ENCODE measurements around the gene HAS3. TPM values are rescaled to one million over a fixed set of nuclear protein-coding genes. Genes with fewer than 3 reads are reported as not detected.
A peak's percentile ranks its signal among the peaks of the same experiment; 100 is the strongest.
"Not testable (repeated sequence)": the region's sequence is repeated elsewhere in the genome, so short reads cannot be mapped to it uniquely, and the experiment has no call there.

HAS3 gene, protein sequence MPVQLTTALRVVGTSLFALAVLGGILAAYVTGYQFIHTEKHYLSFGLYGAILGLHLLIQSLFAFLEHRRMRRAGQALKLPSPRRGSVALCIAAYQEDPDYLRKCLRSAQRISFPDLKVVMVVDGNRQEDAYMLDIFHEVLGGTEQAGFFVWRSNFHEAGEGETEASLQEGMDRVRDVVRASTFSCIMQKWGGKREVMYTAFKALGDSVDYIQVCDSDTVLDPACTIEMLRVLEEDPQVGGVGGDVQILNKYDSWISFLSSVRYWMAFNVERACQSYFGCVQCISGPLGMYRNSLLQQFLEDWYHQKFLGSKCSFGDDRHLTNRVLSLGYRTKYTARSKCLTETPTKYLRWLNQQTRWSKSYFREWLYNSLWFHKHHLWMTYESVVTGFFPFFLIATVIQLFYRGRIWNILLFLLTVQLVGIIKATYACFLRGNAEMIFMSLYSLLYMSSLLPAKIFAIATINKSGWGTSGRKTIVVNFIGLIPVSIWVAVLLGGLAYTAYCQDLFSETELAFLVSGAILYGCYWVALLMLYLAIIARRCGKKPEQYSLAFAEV
- total RNA-seq = 2.7 TPM

DNA sequence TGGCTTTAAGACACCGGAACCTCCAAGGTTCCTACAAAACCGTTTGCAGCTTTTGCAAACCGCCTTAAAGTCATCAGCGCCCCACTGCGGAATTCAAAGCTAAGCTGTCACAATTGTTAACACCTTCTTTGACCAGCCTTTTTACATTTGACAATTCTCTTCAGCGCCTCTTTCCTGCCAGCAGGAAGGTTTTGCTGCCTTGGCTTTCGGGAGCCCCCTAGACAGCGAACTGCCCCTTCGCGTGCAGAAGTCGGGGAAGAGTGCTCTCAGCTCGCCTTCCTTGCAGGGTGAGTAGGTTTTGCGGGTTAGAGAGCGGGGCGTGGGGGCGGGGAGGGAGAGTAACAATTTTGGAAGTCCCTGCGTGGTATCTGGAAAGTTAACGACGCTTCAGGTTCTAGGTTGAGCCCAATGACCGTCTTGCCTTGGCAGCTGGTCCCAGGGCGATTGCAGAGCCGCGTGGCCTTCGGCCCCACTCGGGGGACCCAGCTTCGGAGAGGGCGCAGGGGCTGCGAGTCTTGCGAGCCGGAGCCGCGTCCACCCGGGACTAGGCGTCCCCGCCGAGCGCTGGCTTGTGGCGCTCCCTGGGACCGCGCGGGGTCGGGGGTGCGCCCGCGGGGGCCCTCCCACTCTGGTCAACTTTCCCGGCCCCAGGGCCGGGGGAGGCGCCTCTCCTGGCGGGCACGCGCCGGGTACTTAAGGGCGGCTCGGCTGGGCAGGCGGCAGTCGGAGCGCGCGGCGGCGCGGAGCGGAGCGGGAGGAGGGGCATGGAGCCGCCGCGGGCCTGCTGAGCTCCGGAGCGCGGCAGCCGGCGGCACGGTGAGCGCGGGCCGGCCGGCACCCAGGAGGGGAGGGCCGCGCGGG lies at the start of gene HAS3:
Gene HAS3, plus strand, starts transcription at position 153 of the 861 bp plus-strand sequence. CDS start 3,743 bp downstream, outside the sequence.
- no peak for DNase-seq (ENCODE audit: low spot score)

DNA sequence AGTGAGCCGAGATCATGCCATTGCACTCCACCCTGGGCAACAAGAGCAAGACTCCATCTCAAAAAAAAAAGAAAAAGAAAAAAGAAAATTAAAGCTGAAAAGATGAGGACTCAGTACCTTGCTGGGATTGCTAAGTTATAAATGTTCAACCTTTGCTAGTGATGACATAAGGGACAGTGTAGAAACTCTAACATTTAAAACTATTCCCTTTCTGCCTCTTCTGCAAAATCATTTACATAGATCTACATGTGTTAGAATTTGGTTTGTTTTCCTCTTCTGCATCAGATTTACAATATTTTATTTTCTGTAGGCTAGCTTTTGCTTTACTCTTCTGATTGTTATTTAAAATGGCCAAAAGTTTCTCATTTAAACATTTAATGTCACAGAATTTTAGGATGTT lies 49.5 kb upstream of the HAS3 start:
- no peak for DNase-seq (ENCODE audit: low spot score)
- intact Hi-C loops (cut with DNase I) = no loop called here
- ATAC-seq = no peak

More for the DNA sequence above, at the start of gene HAS3:
- intact Hi-C loops (cut with DNase I) = no loop called here
- ATAC-seq = peak; percentile 59

DNA sequence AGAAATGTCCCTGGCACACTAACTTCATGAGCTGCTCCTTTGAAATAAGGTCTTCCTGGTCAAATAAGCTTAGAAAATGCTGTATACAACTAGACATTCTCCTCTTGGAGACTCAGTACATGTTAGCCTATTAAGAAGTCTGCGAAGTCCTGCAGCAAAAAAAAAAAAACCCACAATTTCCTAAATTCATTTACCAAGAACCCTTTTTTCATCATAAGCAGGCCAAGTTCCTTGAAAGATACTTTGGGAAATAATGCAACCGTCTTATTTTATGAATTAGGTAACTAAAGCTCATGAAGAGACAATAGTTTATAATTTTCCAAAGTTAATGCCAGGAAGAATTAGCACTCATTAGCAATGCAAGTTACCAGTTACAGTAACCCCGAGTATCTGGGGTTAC lies 49.0 kb upstream of the HAS3 start:
- intact Hi-C loops (cut with DNase I) = no loop called here
- ATAC-seq = no peak
- no peak for DNase-seq (ENCODE audit: low spot score)

DNA sequence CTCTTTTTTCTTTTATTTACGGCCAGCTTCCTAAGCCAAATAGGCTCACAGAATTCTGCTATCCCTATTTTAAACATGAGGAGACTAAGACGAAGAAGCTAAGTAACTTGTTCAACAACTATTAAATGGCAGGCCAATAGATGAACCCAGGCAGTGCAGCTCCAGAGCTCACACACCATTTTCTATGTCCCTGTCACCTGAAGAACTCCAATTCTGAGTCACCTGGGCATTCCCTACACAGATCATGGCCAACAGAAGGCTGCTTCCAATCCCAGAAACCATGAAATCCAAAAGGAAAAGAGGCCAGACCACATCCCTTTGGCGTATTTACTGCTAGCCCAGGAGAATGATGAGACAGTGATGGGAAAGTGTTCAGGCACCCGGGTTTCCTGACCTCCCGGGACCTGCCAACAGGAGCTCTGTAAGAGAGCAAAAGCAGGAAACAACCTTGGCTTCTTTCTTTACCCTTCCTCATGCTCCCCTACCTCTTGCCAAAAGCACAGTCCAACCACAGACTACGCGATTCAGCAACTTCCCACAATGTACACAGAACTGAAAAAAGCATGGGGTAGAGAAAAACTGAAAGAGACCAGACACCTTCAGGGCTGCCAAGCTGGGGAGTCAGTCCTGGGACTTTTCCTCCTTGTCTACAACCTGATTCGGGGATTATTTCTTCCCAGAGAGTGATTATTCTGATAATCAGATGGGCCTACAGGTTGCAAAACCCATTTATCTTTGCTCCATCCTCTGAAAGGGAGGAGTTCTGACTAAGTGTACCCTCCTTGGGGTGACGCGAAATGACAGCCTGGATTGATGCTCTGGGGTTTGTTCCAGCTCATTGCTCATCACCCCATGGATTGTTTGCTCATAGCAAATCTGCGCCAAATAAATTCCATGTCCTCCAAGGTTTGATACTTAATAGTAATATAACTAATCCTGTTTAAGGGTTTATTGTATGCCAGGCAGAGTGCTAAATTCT lies 47.8 kb upstream of the HAS3 start:
- no peak for DNase-seq (ENCODE audit: low spot score)
- intact Hi-C loops (cut with DNase I) = no loop called here
- ATAC-seq = no peak

DNA sequence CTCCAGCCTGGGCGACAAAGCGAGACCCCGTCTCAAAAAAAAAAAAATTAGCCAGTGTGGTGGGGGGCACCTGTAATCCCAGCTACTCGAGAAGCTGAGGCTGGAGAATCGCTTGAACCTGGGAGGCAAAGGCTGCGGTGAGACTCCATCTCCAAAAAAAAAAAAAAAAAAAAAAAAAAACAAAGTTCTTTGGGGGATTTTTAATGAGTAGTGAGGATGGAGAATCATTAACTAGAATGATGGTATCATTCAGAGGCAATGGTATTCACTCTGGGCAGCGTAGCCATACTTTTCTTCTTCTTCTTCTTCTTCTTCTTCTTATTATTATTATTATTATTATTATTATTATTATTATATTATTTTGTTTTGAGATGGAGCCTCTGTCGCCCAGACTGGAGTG lies 42.0 kb upstream of the HAS3 start:
- not testable (repeated sequence) for ATAC-seq

DNA sequence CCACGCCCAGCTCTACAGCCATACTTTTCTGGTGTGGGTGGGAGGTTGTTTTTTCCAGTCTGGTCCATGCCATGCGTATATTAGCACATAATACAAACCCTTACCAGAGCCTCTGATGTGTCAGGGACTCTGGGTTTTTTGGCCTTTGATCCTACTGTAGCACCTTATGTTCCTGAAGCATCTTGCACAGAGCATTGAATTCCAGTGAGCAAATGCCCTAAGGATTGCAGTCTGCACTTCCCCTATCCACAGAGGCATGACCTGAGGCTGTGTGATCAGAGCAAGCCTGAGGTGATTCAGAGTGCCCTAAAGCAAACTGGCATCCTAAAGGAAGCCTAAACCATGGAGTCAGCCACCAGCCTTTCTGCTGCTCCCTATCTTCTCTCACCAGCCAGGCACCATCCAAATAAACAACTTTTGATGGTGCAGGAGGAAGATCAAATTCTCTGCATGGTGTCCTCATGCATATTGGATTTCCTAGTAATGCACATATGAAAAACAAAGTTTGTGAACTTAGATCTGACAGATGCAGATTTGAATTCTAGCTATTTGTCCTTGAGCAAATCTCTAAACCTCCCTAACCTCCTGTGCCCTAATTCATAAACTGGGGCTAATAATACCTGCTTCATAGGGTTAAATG lies 41.2 kb upstream of the HAS3 start:
- DNase-seq (ENCODE audit: low spot score) (no peak), ATAC-seq (no peak)
- intact Hi-C loops (cut with DNase I) = no loop called here

More for the DNA sequence above, 42.0 kb upstream of the HAS3 start:
- DNase-seq (ENCODE audit: low spot score); intact Hi-C loops (cut with DNase I): not testable (repeated sequence)

DNA sequence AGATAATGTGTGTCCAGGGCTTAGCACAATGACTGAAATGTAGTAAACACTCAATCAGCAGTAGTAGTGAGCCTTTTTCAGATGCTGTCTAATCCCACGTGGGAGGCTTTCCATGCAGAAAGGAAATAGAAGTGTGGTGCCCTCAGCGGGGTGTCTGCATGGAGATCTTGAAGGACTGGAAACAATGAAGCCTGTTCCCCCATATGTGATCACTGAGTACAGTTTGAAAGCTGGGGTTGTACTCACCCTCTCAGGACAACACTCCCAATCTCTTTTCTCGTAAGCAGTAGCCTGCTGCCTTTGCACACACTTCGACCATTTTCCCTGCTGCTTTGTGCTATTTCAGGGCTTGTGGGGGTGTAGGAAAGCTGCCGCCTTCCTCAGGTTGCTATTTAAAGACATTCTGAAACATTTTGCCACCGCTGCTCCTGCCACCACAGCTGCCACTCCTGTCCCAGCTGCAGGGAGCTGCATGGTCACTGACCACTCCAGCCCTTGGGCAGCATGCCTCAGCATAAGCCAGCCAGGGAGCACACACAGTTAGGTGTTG lies 40.6 kb upstream of the HAS3 start:
- ATAC-seq = no peak
- DNase-seq (ENCODE audit: low spot score) = no peak
- intact Hi-C loops (cut with DNase I) = no loop called here

DNA sequence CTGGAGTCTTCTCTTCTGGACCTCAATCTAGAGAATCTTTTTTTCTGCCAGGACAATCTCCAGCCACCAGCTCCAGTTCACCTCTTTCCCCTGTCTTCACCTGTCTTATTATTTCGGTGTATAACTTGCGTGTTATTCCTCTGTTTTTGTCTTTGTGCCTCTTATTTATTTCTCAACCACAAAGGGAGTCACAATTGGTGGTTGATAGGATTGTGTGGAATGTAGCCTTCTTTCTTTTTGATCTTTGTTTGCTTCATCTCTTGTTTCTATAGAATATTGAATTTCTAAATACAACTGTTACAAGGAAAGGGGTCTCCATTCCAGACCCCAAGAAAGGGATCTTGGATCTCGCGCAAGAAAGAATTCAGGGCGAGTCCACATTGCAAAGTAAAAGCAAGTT lies 35.9 kb upstream of the HAS3 start:
- ATAC-seq (no peak), DNase-seq (ENCODE audit: low spot score) (no peak)
- intact Hi-C loops (cut with DNase I) = no loop called here

DNA sequence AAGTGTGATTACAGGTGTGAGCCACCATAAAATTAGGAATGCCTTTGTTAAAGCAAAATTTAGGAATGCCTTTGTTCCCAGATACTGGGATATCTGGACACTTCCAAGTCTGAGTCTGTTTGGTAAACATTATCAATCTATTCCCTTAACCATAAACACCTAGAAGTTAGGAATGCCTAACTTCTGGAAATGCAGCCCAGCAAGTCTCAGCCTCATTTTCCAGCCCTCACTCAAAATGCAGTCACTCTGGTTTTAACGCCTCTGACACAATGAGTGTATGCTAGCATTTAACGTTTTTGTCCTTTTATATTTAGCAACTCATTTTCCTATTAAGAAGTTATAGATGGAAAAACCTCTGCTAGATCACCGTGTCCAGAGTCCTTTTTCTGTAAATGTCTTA lies 34.4 kb upstream of the HAS3 start:
- ATAC-seq (no peak), DNase-seq (ENCODE audit: low spot score) (no peak)
- intact Hi-C loops (cut with DNase I) = no loop called here

DNA sequence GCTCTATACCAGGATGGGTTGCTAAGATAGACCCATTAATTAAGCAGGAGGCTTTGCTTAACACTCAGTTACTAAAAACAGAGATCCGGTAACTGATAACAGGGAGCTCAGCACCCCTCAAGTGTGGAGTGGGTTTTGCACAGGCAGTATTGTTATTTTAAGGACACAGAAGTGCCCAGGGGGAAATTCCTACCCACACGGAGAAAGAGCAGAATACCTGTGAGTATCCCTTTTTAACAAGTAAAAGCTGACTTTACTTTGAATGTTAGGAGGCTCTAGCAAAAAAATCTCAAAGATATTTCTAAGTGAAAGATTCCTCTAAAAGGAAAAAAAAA lies 32.8 kb upstream of the HAS3 start:
- DNase-seq (ENCODE audit: low spot score) = no peak
- intact Hi-C loops (cut with DNase I) = no loop called here
- no peak for ATAC-seq

DNA sequence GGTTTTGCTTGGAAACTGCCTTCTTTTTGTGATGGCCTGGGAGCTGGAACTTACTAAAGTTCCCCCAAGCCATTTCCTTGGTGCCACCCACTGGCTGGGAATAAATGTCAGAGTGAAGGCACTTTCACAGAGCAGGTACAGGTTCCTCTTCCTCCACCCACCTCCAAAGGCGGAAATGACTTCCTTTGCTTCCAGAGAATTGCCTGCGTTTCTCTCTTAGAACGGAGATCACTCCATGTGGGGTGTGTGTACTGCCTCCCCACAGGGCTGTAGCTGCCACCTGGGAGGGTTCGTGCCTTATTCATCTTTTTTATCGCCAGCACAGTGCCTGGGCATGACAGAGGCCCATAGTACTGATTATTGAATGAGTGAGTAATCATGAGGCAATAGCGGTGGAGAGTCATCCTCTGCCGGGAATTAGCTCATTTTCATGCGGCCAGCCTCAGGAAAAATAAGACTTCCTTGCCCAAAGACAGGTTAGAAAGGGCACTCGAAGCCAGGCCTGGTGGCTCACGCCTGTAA lies 32.2 kb upstream of the HAS3 start:
- intact Hi-C loops (cut with DNase I) = no loop called here
- ATAC-seq (no peak), DNase-seq (ENCODE audit: low spot score) (no peak)

DNA sequence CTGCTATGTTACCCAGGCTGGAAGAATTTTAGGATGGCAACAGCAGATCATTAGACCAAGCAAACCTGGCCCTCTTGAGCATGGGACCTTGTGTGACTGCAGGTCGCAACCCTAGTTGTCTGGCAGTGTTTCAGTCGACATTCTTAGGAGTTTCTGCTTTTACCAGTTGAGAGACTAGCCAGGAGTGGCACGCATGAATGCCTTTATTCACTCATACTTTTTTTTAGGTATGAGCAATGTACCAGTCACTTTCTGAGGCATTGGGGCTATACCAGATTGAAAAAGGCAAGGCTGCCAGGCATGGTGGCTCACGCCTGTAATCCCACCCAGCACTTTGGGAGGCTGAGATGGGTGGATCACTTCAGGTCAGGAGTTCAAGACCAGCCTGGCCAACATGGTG lies 28.2 kb upstream of the HAS3 start:
- no peak for DNase-seq (ENCODE audit: low spot score)
- no peak for ATAC-seq
- intact Hi-C loops (cut with DNase I) = no loop called here

DNA sequence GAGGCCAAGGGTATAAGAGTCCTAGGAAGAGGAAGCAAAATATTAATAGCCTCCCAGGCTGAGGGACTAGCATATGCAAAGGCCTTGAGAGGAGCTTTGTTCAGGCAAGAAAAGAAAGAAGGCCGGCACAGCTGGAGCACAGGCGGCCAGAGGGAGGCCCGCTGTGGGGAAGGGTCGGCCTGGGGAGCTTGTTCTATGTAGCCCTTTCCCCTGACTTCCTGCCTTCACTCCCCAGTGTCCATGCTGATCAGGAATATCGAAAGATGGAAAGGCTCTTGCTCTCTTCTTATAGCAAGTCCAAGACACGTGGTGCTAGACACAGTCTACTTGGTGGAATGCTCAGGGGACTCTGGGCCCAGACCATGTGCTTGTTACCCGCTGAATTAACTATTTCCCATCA lies 27.4 kb upstream of the HAS3 start:
- intact Hi-C loops (cut with DNase I) = no loop called here
- DNase-seq (ENCODE audit: low spot score) = no peak
- no peak for ATAC-seq

DNA sequence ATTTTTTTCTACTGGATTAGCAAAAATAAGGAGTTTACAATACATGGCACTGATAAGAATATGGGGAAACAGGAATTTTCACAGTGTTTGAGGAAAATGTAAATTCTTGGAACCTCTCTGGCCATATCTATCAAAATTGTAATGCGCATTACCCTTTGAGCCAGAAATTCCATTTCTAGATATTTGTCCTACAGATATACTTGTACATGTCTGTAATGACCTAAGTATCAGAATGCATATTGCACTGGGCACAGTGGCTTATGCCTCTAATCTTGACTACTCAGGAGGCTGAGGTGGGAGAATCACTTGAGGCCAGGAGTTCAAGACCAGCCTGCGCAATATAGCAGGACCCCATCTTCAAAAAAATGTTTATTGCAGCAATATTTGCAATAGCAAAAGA lies 25.8 kb upstream of the HAS3 start:
- no peak for DNase-seq (ENCODE audit: low spot score)
- ATAC-seq = no peak
- intact Hi-C loops (cut with DNase I) = no loop called here

DNA sequence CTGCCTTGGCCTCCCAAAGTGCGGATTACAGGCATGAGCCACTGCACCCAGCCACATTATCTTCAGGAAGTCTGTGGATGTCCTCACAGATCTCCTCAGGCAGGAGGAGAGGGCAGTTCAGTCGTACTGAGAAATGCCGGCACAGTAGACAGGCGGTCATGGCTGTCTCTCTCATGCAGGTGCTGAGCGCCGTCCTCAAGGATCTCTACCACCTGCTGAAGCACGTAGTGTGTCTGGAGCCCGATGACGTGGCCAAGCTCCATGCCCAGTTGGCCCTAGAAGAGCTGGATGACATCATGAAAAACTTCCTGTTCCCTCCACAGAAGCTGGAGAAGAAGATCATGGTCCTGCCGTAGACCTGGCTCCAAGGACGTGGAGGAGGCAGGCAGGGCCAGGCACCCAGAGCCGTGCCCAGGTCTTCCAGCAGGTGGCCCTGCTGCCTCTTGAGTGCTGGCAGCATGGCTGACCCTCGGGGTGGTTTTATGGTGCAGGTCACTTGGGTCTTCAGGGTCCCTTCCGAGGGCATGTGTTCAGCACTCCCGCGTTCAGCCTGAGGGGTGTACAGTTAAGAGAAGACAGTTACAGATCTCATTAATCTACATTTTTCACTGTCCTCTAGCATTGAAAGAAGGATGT lies 22.0 kb upstream of the HAS3 start:
- intact Hi-C loops (cut with DNase I) = no loop called here
- ATAC-seq = no peak
- DNase-seq (ENCODE audit: low spot score) = no peak

DNA sequence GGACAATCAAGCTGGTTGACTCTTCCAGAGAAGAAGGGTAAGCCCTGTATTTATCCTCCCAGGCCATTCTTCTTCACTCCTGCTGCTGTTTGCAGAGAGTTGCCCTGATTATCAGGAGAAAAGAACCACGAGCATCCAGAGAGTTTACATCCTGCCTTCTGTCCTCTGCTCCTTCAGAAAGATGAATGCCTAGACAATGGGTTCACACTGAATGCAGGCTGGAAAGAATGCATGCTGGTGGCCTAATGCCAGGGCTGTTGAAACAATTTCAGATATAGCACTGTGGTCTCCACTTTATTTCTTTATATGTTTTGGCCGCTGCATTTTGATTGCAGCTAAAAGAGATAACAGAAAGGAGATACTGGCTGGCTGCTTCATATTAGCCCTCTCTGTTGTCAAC lies 21.2 kb upstream of the HAS3 start:
- DNase-seq (ENCODE audit: low spot score) (no peak), ATAC-seq (no peak)
- intact Hi-C loops (cut with DNase I) = no loop called here

DNA sequence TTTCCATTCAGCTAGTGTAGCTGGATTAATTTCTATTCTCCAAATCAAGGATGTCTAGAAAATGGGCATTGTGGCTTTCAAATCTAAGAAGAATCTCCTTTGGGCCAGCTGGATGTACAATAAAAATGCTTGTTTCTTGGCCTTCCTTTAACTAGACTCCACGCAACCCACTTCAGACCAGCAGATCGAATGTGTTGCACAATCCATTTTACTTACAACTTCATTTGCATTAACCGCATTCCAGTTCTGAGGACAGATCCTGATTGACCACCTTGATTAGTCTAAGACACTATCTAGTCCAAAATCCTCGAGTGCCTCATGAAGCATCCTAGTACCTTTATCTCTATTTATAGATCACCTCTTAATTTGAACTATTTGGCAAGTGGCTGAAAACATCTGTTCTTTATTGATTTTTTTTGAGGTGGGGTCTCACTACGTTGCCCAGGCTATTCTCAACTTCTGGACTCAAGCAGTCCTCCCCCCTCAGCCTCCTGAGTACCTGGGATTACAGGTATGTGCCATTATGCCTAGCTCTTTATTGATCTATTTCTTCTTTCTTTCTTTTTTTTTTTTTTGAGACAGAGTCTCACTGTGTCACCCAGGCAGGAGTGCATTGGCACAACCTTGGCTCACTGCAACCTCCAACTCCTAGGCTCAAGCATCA lies 20.3 kb upstream of the HAS3 start:
- intact Hi-C loops (cut with DNase I) = no loop called here
- no peak for ATAC-seq
- DNase-seq (ENCODE audit: low spot score) = no peak
